Adrenal gland (tissue), 19 donors: ENCODE results near the gene AQP1. TPM values are rescaled to one million over a fixed set of nuclear protein-coding genes. Genes with fewer than 3 reads are reported as not detected.

ENCODE experiments used
- DNase-seq, 7 donors: peaks; one replicate each; pipeline ENCODE4 v3.0.0-alpha.2; 2019 to 2020
- H3K27ac ChIP-seq, 5 donors: fragments of 200-600 bp; sonication (generic) in 4 of 5; 1 replicate in 3 of 5; 2 replicates in 2 of 5; pipeline versions ENCODE4 v1.5.1 to v1.8.0; 2016 to 2020; ENCODE audit warnings: mild to moderate bottlenecking in 1 of 5
- H3K27me3 ChIP-seq: fragments of 200-600 bp; 2 replicates; pipeline ENCODE4 v1.8.0; 2021
- H3K36me3 ChIP-seq, 2 donors: fragments of 200-600 bp; replicated peaks in 1 of 2; 1 replicate in 1 of 2; 2 replicates in 1 of 2; pipeline versions ENCODE4 v1.5.1 to v1.8.0; 2018 to 2022
- H3K4me1 ChIP-seq, 2 donors: fragments of 200-600 bp; replicated peaks in 1 of 2; 1 replicate in 1 of 2; 2 replicates in 1 of 2; pipeline versions ENCODE4 v1.5.1 to v1.8.0; 2018 to 2021
- H3K4me3 ChIP-seq, 4 donors: fragments of 200-600 bp; sonication (generic) in 3 of 4; one replicate each; pipeline ENCODE4 v1.5.1; 2016 to 2018
- H3K9me3 ChIP-seq, 3 donors: fragments of 200-600 bp; sonication (generic) in 1 of 3; replicated peaks in 1 of 3; 1 replicate in 2 of 3; 2 replicates in 1 of 3; pipeline versions ENCODE4 v1.5.1 to v1.8.0; 2016 to 2021
- CTCF ChIP-seq, 6 experiments: fragments of 450-650 bp in 4 of 6; fragments of 200-600 bp in 2 of 6; sonication (generic) in 1 of 6; IDR thresholded peaks; 1 replicate in 5 of 6; 2 replicates in 1 of 6; pipeline versions ENCODE4 v1.5.1 to v1.8.0; 2016 to 2021; ENCODE audit warnings: antibody characterized with exemption in 6 of 6, mild to moderate bottlenecking in 2 of 6, moderate library complexity in 1 of 6
- POLR2A ChIP-seq, 2 donors: fragments of 450-650 bp; IDR thresholded peaks; one replicate each; pipeline ENCODE4 v1.6.1; 2017; ENCODE audit warnings: antibody characterized with exemption in 2 of 2, mild to moderate bottlenecking in 2 of 2, moderate library complexity in 1 of 2
- WGBS, 4 donors: extraction: QIAGEN DNeasy Blood & Tissue Kit in 2 of 4; methylation state at CpG; one replicate each; pipeline versions ENCODE4 v1.1.5 to v1.1.7; 2013 to 2017; 5-methylcytosine and 5-hydroxymethylcytosine counted together
- intact Hi-C, 2 donors: fragments of 100-400 bp; cut with DNase I; formaldehyde crosslinking; loops; one replicate each; pipeline versions ENCODE4 v1.14.1 to v1.15.0; 2022 to 2023
- long read RNA-seq, 10 donors: library from polyadenylated mRNA in 3 of 10; unstranded in 2 of 10; stranded (forward) in 1 of 10; transcript quantifications; one replicate each; pipeline ENCODE4 v2.0.0 and lab custom pipeline, GENCODE V29; 2021 to 2026
- polyA plus RNA-seq, 3 donors: library from polyadenylated mRNA; stranded (reverse); fragments of 200-250 nt in 2 of 3; fragments of 350-450 nt in 1 of 3; fragmentation: Illumina TruSeq in 1 of 3; extraction: RNeasy Lipid Tissue Mini Kit (QIAGEN cat#74804) in 1 of 3; gene quantifications; one replicate each; pipeline ENCODE4 v1.2.3, GENCODE V29; 2013 to 2014
- total RNA-seq, 9 donors: library from RNA; depleted of rRNA in 4 of 9; stranded (reverse); fragments of >200 nt in 4 of 9; fragments of 120-200 nt in 1 of 9; fragmentation: NEBNext Ultra II Directional in 1 of 9; extraction: Animal tissue kit (Norgen Biotek cat#: 25700) in 1 of 9; gene quantifications; one replicate each; pipeline versions ENCODE4 v1.1.0 to v1.2.4, GENCODE V29; 2013 to 2023
- donor health status: healthy with polysubstance abuse.
- donor health status: Bipolar disorder and iron deficiency.
- donor health status: DM: yes; HTN: yes; CAD: no.
- donor health status: DM: no; HTN: no; CAD: no.
- donor health status: DM: no; HTN: no; CAD: no.
- donor health status: DM: yes; HTN: yes; CAD: no.

Gene AQP1
- 10 to 100 TPM in 8 of 9 donors, 1 to 10 TPM in 1; 7.6 to 57.8 (median 43.4) TPM for total RNA-seq
- polyA plus RNA-seq, result 10 to 100 TPM; 17.6 to 77.4 (median 23.9) TPM
- long read RNA-seq, donor 1, partial matches to known transcripts, result 0 of 2 reads
- long read RNA-seq, donor 1, other reads (novel, unspliced or antisense), result 0 of 2 reads
- long read RNA-seq, donor 2, partial matches to known transcripts, result 0 of 1 reads
- long read RNA-seq, donor 2, other reads (novel, unspliced or antisense), result 0 of 1 reads
- long read RNA-seq, donor 3, partial matches to known transcripts, result 0 of 1 reads
- long read RNA-seq, donor 3, other reads (novel, unspliced or antisense), result 0 of 1 reads
- long read RNA-seq, donor 4, partial matches to known transcripts, result 0 of 1 reads
- long read RNA-seq, donor 4, other reads (novel, unspliced or antisense), result 1 of 1 reads
- long read RNA-seq, donor 5, transcript AQP1-201 (4 exons, 2,913 nt), result major isoform, 43 of 57 reads
- long read RNA-seq, donor 5, partial matches to known transcripts, result 0 of 57 reads
- long read RNA-seq, donor 5, other reads (novel, unspliced or antisense), result 14 of 57 reads
- long read RNA-seq, donor 6, partial matches to known transcripts, result 0 of 4 reads
- long read RNA-seq, donor 6, other reads (novel, unspliced or antisense), result 4 of 4 reads
- long read RNA-seq, donor 7, result 0 reads
- long read RNA-seq, donor 8, partial matches to known transcripts, result 0 of 2 reads
- long read RNA-seq, donor 8, other reads (novel, unspliced or antisense), result 0 of 2 reads
- long read RNA-seq, donor 9, partial matches to known transcripts, result 0 of 1 reads
- long read RNA-seq, donor 9, other reads (novel, unspliced or antisense), result 0 of 1 reads
- long read RNA-seq, donor 10, partial matches to known transcripts, result 0 of 1 reads
- long read RNA-seq, donor 10, other reads (novel, unspliced or antisense), result 0 of 1 reads

- TF ChIP-seq CTCF (IDR thresholded peaks at IDR 0.05), result no peak
- TF ChIP-seq POLR2A (IDR thresholded peaks at IDR 0.05), result peak in 1 of 2 donors; percentile 35
- WGBS, 4 donors, result 24 to 49% (median 42%) methylated on average over 3 to 12 of the region's 12 CpGs
- intact Hi-C loops, result no loop called here
- H3K9me3 ChIP-seq, result no peaks in the 10 kb centered on the region
- DNase-seq, result peak in 4 of 7 donors; percentile 38 to 58 (median 44)
- no peaks in the 10 kb centered on the region for H3K27me3 ChIP-seq
- H3K27ac ChIP-seq, result peak within 1 kb of the TSS in 1 of 5 donors; percentile 52
- no peaks in the 10 kb centered on the region for H3K4me1 ChIP-seq
- peak within 1 kb of the TSS in 1 of 4 donors; percentile 19 for H3K4me3 ChIP-seq
- no peaks in the 10 kb centered on the region for H3K36me3 ChIP-seq
Measured at GRCh38 chr7:30911561-30911969, at the start of gene AQP1. TSS of gene AQP1 (plus strand) at chr7:30911853. CDS start at chr7:30911910, 57 bp downstream.

- Histone ChIP-seq H3K36me3 (no peaks in the 10 kb centered on the region), H3K4me3 (no peak overlapping the region), H3K4me1 (no peaks in the 10 kb centered on the region), H3K9me3 (no peaks in the 10 kb centered on the region), H3K27ac (peak overlapping the region in 1 of 5 donors; percentile 46), H3K27me3 (no peaks in the 10 kb centered on the region)
- WGBS, 4 donors, result 88 to 92% (median 89%) methylated on average over 9 of the region's 9 CpGs
- DNase-seq, result no peak
- intact Hi-C loops, result no loop called here
- TF ChIP-seq POLR2A (IDR thresholded peaks at IDR 0.05) (no peak), CTCF (IDR thresholded peaks at IDR 0.05) (no peak)
Measured at GRCh38 chr7:30862995-30863705, 48.5 kb upstream of the AQP1 start.

- Histone ChIP-seq H3K4me1 (no peaks in the 10 kb centered on the region), H3K36me3 (no peaks in the 10 kb centered on the region), H3K27me3 (no peaks in the 10 kb centered on the region), H3K9me3 (no peaks in the 10 kb centered on the region), H3K27ac (peak overlapping the region in 1 of 5 donors; percentile 46), H3K4me3 (no peak overlapping the region)
- 61 to 77% (median 71%) methylated on average over 4 of the region's 4 CpGs for WGBS, 4 donors
- TF ChIP-seq CTCF (IDR thresholded peaks at IDR 0.05) (no peak), POLR2A (IDR thresholded peaks at IDR 0.05) (no peak)
- no peak for DNase-seq
- intact Hi-C loops, result no loop called here
Measured at GRCh38 chr7:30863706-30864035, 48.0 kb upstream of the AQP1 start.

DNA sequence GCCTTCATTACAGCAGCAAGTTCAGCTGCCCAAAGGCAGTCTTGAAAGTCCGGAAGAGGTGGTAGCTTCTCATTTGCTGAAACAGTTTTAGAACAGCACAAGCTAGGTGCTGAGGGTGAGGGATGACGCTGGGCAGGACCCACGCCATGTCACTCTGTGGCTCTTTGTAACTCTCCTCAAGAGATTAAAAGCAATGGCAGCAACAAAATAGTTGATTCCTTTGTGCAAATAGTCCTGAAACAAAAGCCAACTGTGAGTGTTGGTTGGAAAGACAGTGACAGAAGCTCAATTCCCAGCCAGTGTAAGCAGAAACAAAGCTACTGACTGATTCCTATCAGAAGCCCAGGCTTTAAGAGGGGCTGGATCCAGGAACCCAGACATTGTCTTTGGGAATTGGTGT, 47.6 kb upstream of the AQP1 start:
- no peaks in the 10 kb centered on the region for H3K9me3 ChIP-seq
- no peak overlapping the region for H3K4me3 ChIP-seq
- H3K27ac ChIP-seq, result peak overlapping the region in 1 of 5 donors; percentile 22
- 76 to 84% (median 78%) methylated on average over 3 of the region's 3 CpGs for WGBS, 4 donors
- intact Hi-C loops, result no loop called here
- H3K4me1 ChIP-seq, result no peaks in the 10 kb centered on the region
- no peak for TF ChIP-seq CTCF (IDR thresholded peaks at IDR 0.05)
- no peak for DNase-seq
- no peaks in the 10 kb centered on the region for H3K27me3 ChIP-seq
- no peaks in the 10 kb centered on the region for H3K36me3 ChIP-seq
